ENCODE data around the gene SPRYD3. TPM values are rescaled to one million over a fixed set of nuclear protein-coding genes. Genes with fewer than 3 reads are reported as not detected.
A peak's percentile ranks its signal among the peaks of the same experiment; 100 is the strongest.
"Not testable (repeated sequence)": the region's sequence is repeated elsewhere in the genome, so short reads cannot be mapped to it uniquely, and the experiment has no call there.

The SPRYD3 gene
- total RNA-seq, 1 experiment from 2014 or later, result 10.6 TPM

DNA sequence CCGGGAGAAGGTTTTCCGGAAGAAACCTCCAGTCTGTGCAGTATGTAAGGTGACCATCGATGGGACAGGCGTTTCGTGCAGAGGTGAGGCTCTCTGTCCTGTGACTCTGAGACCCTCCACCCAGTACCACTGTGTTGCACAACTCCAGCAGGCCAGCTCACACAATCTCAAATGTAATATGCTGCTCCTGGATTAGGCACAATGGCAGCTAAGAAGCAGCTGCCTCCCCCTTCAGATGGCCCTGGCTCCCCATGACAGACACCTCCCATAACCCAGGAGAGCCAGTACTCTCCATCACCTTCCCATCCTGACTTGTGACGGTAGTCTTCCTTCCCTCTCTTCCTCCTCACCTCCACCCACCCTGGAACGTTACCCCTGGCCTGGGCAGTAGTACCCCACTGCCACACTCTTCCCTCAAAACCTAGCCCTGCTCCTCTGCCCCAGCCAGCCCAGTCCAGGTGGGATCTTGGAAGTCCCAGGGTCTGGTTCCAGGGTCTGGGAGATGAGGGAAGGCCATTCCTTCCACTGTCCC, 27.2 kb downstream of the SPRYD3 start:
- DNase-seq (ENCODE audit: low read depth), result no peak

- DNase-seq (ENCODE audit: low read depth), result peak; percentile 67
Observed at GRCh38 chr12:53051058-53051880, 27.9 kb downstream of the SPRYD3 start.

DNA sequence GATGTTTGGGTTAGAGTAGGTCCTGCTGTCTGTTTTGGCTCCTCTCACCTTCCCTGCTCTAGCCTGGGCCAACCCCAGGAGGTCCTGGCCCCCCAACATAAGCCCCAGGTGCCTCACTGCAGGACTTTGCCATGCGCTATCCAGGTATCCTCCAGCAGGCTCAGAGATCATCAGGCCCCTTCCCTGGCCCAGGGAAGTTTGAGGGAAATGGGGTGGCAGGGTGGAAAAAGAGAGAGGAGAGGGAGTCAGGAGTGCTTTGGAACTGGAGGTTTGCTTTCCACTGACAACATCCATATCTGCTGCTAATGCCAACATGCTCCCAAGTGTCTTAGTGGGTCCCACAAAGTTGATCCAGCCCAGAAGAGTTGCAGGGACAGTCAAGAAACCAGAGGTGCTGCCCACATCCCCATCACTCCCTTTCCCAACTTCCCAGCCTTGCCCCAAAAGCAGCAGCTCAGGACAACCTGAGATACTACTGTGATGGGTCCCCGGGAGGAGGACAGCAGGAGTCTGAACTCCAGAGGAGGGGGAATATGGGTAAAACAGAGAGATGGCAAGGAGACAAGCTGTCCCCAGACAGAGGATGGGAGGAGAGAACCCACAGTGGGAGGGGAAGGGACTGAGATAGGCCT, 28.6 kb downstream of the SPRYD3 start:
- DNase-seq (ENCODE audit: low read depth), result no peak

GRCh38 chr12:53049571-53050318, 29.4 kb downstream of the SPRYD3 start, which contains the start of gene TNS2:
Gene TNS2, plus strand, starts transcription at chr12:53050065. Its CDS starts 121 bp downstream, at chr12:53050186.
- peak; percentile 49 for DNase-seq (ENCODE audit: low read depth)

DNA sequence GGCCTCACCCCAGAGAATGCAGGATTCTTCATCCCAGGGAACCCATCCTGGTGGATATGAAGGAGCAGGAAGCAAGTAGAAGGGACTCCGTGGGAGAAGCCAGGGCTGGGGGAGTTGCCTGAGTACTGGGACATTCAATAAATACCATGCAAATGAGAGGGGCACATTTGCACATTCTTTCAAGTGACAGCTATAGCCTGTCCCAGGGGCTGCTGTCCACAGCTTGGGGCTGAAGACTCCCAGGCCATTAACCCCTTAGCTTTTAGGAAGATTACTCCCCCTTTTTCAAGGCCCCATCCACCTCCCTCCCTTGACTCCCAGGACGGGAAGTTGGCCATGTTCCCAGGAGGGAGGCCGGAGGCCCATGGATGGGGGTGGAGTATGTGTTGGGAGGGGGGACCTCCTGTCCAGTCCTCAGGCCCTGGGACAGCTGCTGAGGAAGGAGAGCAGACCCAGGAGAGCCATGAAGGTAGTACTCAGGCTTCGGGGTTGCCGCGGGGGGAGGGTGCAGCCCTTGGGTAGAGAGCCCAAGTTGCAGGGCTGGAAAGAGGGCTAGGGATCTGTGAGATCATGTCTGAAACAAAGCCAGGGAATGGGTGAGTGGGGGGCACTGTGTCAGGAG, 30.3 kb downstream of the SPRYD3 start:
- peak; percentile 71 for DNase-seq (ENCODE audit: low read depth)

GRCh38 chr12:53048033-53048779, 31.0 kb downstream of the SPRYD3 start:
- DNase-seq (ENCODE audit: low read depth), result peak; percentile 43

- peak; percentile 72 for DNase-seq (ENCODE audit: low read depth)
Observed at GRCh38 chr12:53047221-53048032, 31.8 kb downstream of the SPRYD3 start.

DNA sequence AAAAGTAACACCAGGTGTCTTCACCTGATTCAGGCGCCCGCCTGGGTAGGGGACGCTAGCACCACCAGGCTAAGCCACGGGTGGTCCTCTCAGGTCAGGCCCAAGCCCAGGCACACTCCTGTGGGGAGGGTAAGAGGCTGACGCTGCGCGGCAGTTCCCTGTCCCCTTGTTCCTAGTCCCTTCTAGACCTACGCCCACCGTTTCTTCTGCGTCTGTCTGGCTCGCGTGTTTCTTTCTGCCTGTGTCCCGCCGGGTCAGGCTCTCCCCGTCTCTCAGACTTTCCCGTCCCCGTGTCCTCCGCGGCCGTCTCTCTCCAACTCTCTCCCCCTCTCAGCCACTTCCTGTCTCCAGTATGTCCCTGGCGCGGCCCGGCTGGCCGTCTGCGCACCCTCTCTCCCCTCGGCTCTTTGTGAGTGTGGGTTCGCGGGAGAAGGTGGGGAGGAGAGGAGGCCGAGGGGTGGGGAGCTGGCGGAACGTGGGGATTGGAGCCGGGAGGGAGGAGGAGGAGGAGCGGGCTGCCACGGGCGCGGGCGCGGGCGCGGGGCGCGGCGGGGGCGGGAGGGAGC, 32.5 kb downstream of the SPRYD3 start:
- peak; percentile 87 for DNase-seq (ENCODE audit: low read depth)

DNA sequence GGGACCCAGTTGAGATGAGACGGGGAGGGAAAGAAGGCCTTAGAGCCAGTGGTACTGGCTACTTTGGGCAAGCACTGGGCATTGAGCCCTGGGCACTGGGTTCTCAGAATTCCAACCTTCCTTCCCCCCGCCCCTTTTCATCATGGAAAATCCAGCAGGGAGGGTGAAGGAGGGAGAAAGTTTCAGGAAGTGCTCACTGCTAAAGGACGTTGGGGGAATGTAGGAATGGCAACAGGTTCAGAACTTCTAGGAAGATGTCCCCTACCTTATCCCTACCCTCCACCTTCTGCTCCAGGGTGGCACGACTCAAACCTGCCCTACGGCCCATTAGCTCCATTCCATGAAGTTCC, 33.5 kb downstream of the SPRYD3 start:
- no peak for DNase-seq (ENCODE audit: low read depth)

DNA sequence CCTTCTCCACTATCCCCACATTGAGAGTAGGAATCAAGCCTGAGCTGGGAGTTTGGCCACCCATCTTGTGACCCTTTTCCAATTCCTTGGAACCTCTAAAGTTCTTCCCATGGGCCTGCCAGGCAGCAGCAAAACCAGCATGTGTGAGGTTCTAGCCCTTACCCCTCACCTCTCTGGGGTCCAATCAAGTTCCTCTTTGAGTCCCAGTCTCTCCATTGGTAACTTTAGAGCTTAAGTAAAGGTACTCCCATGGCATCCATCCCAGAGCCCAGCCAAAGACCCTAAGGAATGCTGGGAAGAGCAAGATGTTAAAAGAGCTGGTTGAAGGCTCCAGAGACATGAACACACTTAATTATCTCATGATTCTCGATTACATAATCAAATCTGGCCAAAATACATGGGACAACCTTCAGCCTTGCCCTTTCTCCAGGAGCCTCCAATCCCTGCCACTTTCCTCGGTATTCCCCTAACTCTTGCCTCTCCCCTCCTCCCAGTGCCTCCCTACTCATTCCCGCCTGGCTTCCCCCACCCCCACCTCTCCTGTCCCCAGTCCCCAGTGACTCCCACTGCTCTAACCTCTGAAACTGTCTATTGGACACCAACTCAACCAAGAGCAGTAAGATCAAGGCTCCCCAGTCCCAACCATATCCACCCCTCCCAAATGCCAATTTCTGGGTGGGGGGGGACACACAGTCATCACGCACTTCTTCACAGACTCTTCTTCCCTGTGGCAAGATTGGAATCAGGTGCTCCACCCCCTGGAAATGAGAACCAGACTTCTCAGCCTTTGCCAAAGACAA, 34.1 kb downstream of the SPRYD3 start:
- no peak for DNase-seq (ENCODE audit: low read depth)

DNA sequence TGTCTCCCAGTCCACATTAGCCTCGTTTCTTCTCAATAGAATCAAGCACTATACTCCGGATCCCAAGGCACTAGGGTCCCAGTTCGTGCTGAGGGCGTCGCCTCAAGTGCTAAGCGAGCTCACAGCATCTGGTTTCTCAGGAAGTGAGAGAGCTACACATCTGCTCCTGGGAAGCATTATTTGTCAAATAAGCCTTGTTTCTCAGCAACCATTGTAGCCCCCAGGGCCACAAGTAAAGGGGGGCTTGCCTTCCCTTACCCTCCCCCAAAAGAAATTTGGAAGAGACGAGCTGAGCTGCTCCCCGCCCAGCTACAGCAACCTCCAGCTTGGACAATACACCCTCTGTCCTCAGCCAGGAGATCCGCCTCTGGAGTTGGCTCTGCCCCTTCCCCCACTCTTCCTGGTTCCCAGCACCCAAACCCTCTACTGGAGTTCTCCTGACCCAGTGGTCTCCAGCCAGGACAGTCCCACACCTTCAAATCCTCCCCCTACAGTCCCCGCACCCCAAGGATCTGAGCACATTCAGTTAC, 35.1 kb downstream of the SPRYD3 start:
- DNase-seq (ENCODE audit: low read depth), result no peak

GRCh38 chr12:53042607-53043454, 36.4 kb downstream of the SPRYD3 start:
- no peak for DNase-seq (ENCODE audit: low read depth)

DNA sequence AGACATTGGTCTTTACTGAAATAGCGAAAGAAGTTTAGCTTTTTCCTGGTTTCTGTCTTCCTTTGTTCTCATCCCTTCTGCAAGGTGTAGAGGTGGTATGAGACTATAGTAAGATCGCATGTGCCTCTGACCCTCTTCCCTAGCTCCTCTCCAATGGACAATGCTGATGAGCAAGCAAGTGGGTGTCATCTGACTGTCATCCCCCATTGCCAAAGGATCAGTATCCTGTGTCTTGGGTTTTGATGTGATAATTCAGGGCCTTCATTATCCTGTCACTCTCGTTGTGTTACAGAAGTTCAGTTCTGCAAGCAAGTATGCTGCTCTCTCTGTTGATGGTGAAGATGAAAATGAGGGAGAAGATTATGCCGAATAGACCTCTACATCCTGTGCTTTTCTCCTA, 39.3 kb downstream of the SPRYD3 start:
- DNase-seq (ENCODE audit: low read depth), result no peak

GRCh38 chr12:53036802-53037201, 42.4 kb downstream of the SPRYD3 start:
- DNase-seq (ENCODE audit: low read depth), result no peak

DNA sequence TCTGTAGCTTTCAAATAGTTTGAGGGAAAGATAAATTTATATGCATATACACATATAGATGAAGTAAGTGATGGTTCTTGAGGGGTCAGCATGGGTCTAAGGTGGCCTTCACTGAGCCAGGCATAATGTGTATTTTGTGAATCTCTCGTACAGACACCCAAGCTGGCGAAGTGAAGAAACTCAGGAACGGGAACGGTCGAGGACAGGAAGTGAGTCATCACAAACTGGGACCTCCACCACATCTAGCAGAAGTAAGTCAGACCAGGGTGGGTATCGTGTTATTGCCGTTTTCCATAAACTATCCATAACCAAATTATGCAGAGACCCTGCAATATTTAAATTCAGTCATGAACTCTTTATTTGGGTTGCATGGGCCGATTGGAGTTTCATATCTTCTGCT, 44.7 kb downstream of the SPRYD3 start:
- no peak for DNase-seq (ENCODE audit: low read depth)

DNA sequence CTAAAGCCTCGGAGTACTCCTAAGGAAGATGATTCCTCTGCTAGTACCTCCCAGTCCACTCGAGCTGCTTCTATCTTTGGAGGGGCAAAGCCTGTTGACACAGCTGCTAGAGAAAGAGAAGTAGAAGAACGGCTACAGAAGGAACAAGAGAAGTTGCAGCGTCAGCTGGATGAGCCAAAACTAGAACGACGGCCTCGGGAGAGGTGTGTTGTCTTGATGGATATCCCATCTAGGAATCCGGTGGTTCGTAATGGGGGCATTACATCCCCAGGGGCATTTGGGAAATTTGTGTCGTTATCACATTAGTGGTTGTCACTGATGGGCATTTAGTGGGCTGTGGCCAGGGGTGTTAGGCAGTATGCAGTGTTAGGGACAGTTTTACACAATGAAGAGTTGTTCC, 45.4 kb downstream of the SPRYD3 start:
- not testable (repeated sequence) for DNase-seq (ENCODE audit: low read depth)

DNA sequence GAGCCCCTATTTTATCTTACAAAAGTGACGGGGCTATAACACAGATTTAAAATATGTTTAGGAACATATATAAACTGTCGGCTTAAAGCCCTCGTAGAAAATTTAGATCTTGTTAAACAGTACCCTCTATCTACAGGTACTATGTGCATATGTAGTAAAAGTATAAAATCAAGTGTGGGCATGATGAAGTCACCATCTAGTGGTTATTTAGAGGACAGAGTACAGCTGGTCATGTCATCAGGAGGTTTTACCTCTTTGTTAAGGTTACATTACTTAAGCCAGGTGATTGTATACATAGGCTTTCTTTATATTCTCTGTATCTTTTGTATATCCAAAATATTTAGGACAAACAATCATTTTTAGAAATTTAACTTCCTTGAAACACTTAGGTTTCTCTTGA, 47.6 kb downstream of the SPRYD3 start:
- no peak for DNase-seq (ENCODE audit: low read depth)

GRCh38 chr12:53027014-53027413, 52.2 kb downstream of the SPRYD3 start:
- not testable (repeated sequence) for DNase-seq (ENCODE audit: low read depth)

All from RPMI7951 (cell line).